Measurements from ENCODE around the gene SGSM1.

Gene SGSM1

DNA sequence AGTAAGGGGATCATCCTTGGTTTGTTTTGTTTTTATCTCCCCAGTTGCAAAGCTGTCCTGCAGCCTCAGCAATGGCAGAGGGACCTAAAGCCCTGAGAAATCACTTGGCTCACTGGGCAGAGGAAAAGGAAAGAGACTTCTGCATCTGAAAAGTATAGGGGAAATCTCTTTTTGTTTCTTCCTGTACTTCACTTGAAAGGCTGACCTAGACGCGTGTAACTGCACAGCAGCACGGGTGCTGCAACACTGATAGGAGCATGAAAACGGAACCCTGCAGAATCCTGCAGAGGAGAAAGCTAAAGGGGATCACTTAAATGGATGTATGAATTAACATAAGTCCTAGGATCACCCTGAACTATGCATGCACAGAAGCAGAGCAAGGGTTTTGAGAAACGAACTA lies 29.5 kb upstream of the SGSM1 start:
- ATAC-seq (replicated peaks; ENCODE audit: extremely low read depth, poor library complexity, severe bottlenecking) (no peak), DNase-seq (ENCODE audit: low spot score in 2 of 2) (no peak)
- H3K4me3 Mint-ChIP-seq, result no peak overlapping the region
- no peak overlapping the region for H3K27ac Mint-ChIP-seq (ENCODE audit: low read depth)
- peaks cover 56% of the 10 kb centered on the region for H3K27me3 Mint-ChIP-seq
- H3K36me3 Mint-ChIP-seq (ENCODE audit: insufficient read depth), result no peaks in the 10 kb centered on the region
- no peaks in the 10 kb centered on the region for H3K9me3 Mint-ChIP-seq
- no peaks in the 10 kb centered on the region for H3K4me1 Mint-ChIP-seq

DNA sequence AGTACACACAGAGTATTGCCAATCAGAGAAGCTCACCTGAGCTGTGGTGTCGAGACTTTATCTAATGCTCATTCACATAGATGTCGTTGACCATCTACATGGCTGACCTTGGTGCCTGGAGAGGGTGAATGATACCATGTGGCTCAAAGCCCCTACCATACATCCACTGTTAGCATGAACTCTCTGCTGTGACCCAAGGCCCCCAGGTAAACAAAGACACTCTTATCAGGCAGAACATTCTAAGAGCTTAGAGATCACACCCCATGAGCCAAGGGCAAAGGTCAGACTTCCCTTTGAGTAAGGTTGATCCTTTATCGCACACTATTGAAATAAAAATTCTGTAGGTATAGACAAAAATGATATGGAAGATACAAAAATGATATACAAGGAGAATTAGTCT lies 16.5 kb upstream of the SGSM1 start:
- Mint-ChIP-seq H3K4me3 (no peak overlapping the region), H3K36me3 (ENCODE audit: insufficient read depth) (no peaks in the 10 kb centered on the region), H3K27me3 (peaks cover 27% of the 10 kb centered on the region), H3K9me3 (no peaks in the 10 kb centered on the region), H3K27ac (ENCODE audit: low read depth) (no peak overlapping the region), H3K4me1 (no peaks in the 10 kb centered on the region)
- DNase-seq (ENCODE audit: low spot score in 2 of 2), result no peak
- ATAC-seq (replicated peaks; ENCODE audit: extremely low read depth, poor library complexity, severe bottlenecking), result no peak

DNA sequence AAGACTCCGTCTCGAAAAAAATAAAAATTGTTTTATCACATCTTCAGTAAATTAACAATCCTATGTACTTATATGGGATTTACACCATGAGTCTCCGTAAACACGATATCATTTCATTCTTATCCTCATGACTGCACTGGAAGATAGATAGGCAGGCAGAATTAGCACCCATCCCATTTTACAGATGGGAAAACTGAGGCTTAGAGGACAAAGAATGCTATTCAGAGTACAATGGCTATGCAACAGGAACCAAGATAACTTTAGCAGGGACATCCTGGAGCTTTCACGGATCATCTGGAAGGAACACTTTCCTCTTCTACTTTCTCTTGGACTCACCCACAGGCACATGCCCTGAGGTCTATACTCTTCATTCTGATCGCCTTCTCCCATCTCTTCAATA lies 14.6 kb upstream of the SGSM1 start:
- Mint-ChIP-seq H3K27ac (ENCODE audit: low read depth) (no peak overlapping the region), H3K36me3 (ENCODE audit: insufficient read depth) (no peaks in the 10 kb centered on the region), H3K4me3 (no peak overlapping the region), H3K4me1 (no peaks in the 10 kb centered on the region), H3K9me3 (no peaks in the 10 kb centered on the region), H3K27me3 (peaks cover 17% of the 10 kb centered on the region)
- ATAC-seq (replicated peaks; ENCODE audit: extremely low read depth, poor library complexity, severe bottlenecking) (no peak), DNase-seq (ENCODE audit: low spot score in 2 of 2) (no peak)

DNA sequence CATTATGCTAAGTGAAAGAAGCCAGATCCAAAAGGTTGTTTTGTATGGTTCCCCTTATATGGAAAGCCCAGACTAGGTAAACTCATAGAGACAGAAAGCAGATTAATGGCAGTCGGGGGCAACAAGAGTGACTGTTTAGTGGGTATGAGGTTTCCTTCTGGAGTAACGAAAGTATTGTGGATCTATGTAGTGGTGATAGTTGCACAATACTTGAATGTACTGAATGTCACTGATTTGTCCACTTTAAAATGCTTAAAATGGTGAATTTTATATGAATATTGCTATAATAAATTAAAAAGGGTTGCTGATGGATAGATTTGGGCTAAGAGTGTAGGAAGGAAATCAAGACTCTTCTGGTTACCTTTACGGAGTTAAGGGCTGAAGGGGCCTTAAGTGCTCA lies 10.0 kb upstream of the SGSM1 start:
- no peaks in the 10 kb centered on the region for H3K4me1 Mint-ChIP-seq
- H3K4me3 Mint-ChIP-seq, result no peak overlapping the region
- H3K27ac Mint-ChIP-seq (ENCODE audit: low read depth), result no peak overlapping the region
- no peaks in the 10 kb centered on the region for H3K27me3 Mint-ChIP-seq
- ATAC-seq (replicated peaks; ENCODE audit: extremely low read depth, poor library complexity, severe bottlenecking) (no peak), DNase-seq (ENCODE audit: low spot score in 2 of 2) (no peak)
- H3K36me3 Mint-ChIP-seq (ENCODE audit: insufficient read depth), result no peaks in the 10 kb centered on the region
- no peaks in the 10 kb centered on the region for H3K9me3 Mint-ChIP-seq

DNA sequence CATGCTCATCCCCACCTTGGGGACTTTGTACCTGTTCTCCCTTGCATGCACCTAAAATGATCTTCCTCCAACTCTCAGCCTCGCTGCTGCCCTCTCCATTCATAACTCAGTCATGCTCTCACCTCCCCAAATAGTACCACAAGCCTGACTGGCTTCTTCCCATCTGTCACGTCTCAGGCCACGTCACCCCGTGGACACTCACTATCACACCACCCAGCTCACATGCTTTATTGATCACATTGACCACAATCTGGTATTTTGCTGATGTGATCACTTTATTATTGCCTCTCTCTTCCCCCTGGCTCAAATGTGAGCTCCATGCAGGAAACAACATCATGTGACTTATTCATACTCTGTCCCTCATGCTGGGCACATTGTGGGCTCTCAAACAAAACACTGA lies 9.2 kb upstream of the SGSM1 start:
- Mint-ChIP-seq H3K27me3 (no peaks in the 10 kb centered on the region), H3K36me3 (ENCODE audit: insufficient read depth) (no peaks in the 10 kb centered on the region), H3K9me3 (no peaks in the 10 kb centered on the region), H3K4me3 (no peak overlapping the region), H3K4me1 (peaks cover 3% of the 10 kb centered on the region), H3K27ac (ENCODE audit: low read depth) (no peak overlapping the region)
- DNase-seq (ENCODE audit: low spot score in 2 of 2) (no peak), ATAC-seq (replicated peaks; ENCODE audit: extremely low read depth, poor library complexity, severe bottlenecking) (no peak)

DNA sequence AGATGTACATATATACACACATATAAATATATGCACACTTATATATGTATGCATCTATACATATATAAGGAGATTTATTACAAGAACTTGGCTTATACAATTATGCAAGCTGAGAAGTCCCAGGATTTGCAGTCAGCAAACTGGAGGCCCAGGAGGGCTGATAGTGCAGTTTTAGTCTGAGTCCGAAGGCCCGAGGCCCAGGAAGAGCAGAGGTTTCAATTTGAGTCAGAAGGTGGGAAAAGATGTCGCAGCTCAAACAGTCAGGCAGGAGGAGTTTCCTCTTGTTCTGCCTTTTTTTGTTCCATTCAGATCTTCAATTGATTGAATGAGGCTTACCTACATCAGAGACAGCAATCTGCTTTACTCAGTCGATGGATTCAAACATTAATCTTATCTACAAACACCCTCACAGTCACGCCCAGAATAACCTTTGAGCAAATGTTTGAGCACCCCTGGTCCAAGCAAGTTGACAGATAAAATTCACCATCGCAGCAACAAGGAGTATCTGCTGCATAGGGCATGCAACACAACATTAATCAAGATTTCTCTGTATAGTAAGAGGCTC lies 4.0 kb upstream of the SGSM1 start:
- no peak overlapping the region for H3K4me3 Mint-ChIP-seq
- no peaks in the 10 kb centered on the region for H3K9me3 Mint-ChIP-seq
- H3K4me1 Mint-ChIP-seq, result peaks cover 17% of the 10 kb centered on the region
- DNase-seq (ENCODE audit: low spot score in 2 of 2), result no peak
- no peak for ATAC-seq (replicated peaks; ENCODE audit: extremely low read depth, poor library complexity, severe bottlenecking)
- peaks cover 4% of the 10 kb centered on the region for H3K36me3 Mint-ChIP-seq (ENCODE audit: insufficient read depth)
- H3K27me3 Mint-ChIP-seq, result no peaks in the 10 kb centered on the region
- no peak overlapping the region for H3K27ac Mint-ChIP-seq (ENCODE audit: low read depth)

DNA sequence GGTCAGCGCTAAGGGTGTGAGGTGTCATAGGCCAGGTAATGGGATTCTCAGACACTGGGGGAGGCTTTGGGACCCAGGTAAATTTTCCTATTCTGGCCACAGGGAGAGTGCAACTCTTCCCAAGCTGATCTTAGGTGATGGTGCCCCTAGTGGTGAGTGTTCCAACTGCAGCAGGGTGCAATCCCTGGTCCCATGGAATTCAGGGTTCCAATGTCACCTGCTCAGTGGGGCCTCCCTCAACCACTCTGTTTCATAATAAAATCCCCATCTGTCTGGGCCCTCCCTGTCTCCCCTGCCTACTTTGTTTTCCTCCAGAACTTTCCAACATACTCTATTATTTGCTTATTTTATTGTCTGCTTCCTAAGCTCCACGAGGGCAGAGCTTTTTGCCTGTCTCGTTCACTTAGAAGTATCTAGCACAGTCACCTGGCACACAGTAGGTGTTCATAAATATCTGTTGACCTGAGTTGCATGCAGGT lies 2.9 kb upstream of the SGSM1 start:
- peak; percentile 16 to 45 for DNase-seq (ENCODE audit: low spot score in 2 of 2)

DNA sequence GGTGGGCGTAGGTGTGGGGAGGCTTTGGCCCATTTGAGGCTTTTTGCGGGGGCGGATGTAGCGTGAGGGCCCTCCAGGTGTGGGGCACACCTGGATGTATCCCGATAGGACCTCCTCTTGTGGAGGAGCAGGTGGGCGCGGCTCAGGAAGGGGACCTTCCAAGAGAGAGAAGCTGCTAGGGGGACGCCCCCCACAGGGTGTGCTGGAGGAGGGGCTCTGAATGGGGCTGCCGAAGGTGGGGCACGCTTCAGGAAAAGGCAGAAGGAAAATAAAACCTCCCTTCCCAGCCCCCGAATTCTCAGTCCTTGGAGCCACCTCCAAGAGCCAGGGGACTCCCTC lies 621 bp downstream of the SGSM1 start:
- peak overlapping the region; percentile 76 for H3K4me3 Mint-ChIP-seq
- ATAC-seq (replicated peaks; ENCODE audit: extremely low read depth, poor library complexity, severe bottlenecking) (no peak), DNase-seq (ENCODE audit: low spot score in 2 of 2) (no peak)
- peaks cover 8% of the 10 kb centered on the region for H3K36me3 Mint-ChIP-seq (ENCODE audit: insufficient read depth)
- H3K27ac Mint-ChIP-seq (ENCODE audit: low read depth), result no peak overlapping the region
- H3K4me1 Mint-ChIP-seq, result peaks cover 17% of the 10 kb centered on the region
- H3K9me3 Mint-ChIP-seq, result no peaks in the 10 kb centered on the region
- H3K27me3 Mint-ChIP-seq, result no peaks in the 10 kb centered on the region

More for the DNA sequence above, 2.9 kb upstream of the SGSM1 start:
- Mint-ChIP-seq H3K4me3 (no peak overlapping the region), H3K27me3 (no peaks in the 10 kb centered on the region), H3K27ac (ENCODE audit: low read depth) (no peak overlapping the region), H3K36me3 (ENCODE audit: insufficient read depth) (peaks cover 8% of the 10 kb centered on the region), H3K9me3 (no peaks in the 10 kb centered on the region), H3K4me1 (peaks cover 17% of the 10 kb centered on the region)
- no peak for ATAC-seq (replicated peaks; ENCODE audit: extremely low read depth, poor library complexity, severe bottlenecking)

DNA sequence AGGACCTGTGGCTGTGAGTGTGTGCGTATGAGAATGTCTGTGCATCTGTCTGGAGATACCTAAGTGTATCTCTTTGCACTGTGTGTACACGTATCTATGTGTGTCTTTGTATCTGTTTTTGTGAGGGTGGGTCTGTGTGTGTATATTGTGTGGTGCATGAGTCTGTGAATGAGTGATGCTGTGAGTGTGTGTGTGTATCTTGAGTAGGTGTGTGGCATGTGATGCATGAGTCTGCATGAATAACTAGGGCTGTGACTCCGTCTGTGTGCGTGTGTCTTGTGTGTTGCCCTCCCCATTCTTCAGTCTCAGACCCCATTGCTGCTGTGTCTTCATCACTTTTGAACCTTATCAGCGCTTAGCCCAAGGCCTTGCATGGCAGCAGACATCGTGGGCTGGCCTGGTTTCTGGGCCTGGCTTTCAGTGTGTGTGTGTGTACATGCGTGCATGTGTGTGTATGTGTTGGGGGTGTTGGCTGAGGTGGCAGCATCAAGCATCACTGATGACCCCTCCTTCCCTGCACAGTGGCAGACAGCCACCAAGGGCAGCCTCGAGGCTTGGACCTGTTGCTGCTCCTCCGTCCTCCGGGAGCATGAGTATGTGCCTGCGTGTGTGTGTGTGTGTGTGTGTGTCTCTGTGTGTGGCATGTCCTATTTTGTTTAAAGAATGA lies 1.4 kb downstream of the SGSM1 start:
- ATAC-seq (replicated peaks; ENCODE audit: extremely low read depth, poor library complexity, severe bottlenecking), result no peak
- Mint-ChIP-seq H3K4me3 (peak overlapping the region; percentile 38), H3K27ac (ENCODE audit: low read depth) (no peak overlapping the region), H3K9me3 (no peaks in the 10 kb centered on the region), H3K27me3 (no peaks in the 10 kb centered on the region), H3K4me1 (peaks cover 12% of the 10 kb centered on the region), H3K36me3 (ENCODE audit: insufficient read depth) (peaks cover 8% of the 10 kb centered on the region)
- no peak for DNase-seq (ENCODE audit: low spot score in 2 of 2)

DNA sequence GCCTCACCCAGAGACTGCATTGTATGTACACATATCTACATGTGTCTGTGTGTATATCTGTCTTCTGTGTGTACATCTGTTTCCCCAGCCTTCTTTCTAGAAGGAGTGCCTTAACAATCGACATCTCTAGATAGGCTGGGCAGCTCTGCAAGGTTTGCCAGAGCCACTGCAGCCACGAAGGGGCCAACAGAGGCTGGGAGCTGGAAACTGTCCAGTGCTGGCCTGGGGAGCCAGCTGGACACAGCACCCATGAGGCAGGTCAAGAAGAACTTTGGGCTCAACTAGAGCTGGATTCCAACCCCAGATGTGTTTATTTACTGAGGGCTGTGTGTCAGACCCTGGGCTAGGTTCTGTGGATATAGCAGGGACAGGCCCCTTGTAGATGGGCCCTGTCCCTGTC lies 3.3 kb downstream of the SGSM1 start:
- H3K9me3 Mint-ChIP-seq, result no peaks in the 10 kb centered on the region
- H3K27me3 Mint-ChIP-seq, result no peaks in the 10 kb centered on the region
- peaks cover 6% of the 10 kb centered on the region for H3K4me1 Mint-ChIP-seq
- H3K4me3 Mint-ChIP-seq, result no peak overlapping the region
- peaks cover 7% of the 10 kb centered on the region for H3K36me3 Mint-ChIP-seq (ENCODE audit: insufficient read depth)
- DNase-seq (ENCODE audit: low spot score in 2 of 2) (no peak), ATAC-seq (replicated peaks; ENCODE audit: extremely low read depth, poor library complexity, severe bottlenecking) (no peak)
- no peak overlapping the region for H3K27ac Mint-ChIP-seq (ENCODE audit: low read depth)

DNA sequence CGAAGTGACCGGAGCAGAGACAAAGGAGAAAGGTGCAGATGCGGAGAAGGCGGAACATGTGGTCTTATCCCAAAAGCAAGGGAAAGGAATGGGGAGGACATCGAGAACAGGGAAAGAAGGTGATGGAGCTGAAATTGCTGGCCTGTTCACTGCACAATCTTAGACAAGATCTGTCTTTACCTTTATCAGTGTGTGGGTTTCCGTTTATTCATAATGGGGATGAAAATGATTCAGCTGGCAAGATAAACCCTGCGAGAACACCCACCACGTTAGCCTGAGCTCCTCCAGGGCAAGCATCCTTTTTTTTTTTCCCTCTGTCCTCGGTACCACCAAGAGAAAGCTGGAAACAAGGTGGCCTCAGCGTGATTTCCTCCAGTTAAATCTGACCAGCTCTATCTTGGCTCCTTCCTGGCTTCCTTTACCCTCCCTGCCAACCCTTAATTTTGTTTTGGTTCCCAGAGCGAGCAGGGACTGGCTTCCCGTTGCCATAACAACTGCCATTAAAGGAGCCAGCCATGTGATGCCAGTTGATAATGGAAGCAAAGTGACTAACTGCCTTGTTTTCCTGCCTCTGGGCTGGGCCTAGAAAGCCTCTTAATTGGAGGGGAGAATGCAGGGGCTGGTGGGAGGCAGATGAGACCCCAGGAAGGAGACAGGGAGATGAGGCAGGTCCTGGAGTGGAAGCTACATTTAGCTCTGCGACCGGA lies 4.2 kb downstream of the SGSM1 start:
- H3K27ac Mint-ChIP-seq (ENCODE audit: low read depth), result no peak overlapping the region
- no peaks in the 10 kb centered on the region for H3K4me1 Mint-ChIP-seq
- no peak overlapping the region for H3K4me3 Mint-ChIP-seq
- H3K27me3 Mint-ChIP-seq, result no peaks in the 10 kb centered on the region
- ATAC-seq (replicated peaks; ENCODE audit: extremely low read depth, poor library complexity, severe bottlenecking), result no peak
- peaks cover 4% of the 10 kb centered on the region for H3K9me3 Mint-ChIP-seq
- peaks cover 6% of the 10 kb centered on the region for H3K36me3 Mint-ChIP-seq (ENCODE audit: insufficient read depth)
- no peak for DNase-seq (ENCODE audit: low spot score in 2 of 2)

DNA sequence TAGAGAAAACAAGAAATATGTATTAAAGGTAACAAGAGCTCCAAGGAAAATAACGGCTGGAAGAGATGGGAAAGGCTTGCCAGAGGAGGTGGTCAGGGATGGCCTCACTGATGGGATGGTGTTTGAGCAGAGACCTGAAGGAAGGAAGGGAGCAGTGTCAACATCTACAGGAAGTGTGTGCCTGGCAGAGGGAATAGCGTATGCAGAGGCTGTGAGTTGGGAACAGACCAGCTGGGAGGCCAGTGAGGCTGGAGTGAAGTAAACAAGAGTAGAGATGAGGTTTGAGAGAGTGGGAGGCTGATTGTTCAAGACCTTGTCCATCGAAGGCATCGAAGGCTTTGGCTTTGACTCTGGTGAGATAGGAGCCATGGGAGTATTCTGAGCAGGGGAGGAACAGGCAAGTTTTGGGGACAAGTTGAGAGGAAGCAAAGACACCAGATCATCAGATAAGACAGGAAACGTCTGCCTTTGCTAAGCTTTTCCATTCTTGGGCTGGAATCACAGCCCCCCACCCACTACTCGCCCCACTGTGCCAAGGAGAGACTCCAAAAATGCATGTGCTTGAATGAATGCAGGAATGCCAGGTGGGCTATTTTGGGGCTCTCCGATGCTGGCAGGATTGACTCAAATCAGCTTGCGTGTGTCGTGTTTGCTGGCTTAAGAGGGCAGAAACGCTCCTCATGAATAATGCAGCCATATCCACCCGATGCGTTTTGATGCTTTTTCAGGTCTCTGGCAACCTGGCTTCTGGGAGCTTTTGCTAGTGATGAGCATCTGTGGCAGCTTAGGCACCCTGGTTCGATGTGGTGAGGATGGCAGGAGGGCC lies 7.2 kb downstream of the SGSM1 start:
- ATAC-seq (replicated peaks; ENCODE audit: extremely low read depth, poor library complexity, severe bottlenecking) (no peak), DNase-seq (ENCODE audit: low spot score in 2 of 2) (no peak)
- H3K4me3 Mint-ChIP-seq, result no peak overlapping the region
- H3K27ac Mint-ChIP-seq (ENCODE audit: low read depth), result no peak overlapping the region
- peaks cover 6% of the 10 kb centered on the region for H3K9me3 Mint-ChIP-seq
- H3K4me1 Mint-ChIP-seq, result no peaks in the 10 kb centered on the region
- H3K36me3 Mint-ChIP-seq (ENCODE audit: insufficient read depth), result no peaks in the 10 kb centered on the region
- no peaks in the 10 kb centered on the region for H3K27me3 Mint-ChIP-seq
